NCI-H2107 (cell line): ENCODE data around the gene ALG9.

ENCODE experiments used
- DNase-seq: peaks from one replicate; lab custom pipeline; 2025; lab: John Stamatoyannopoulos, UW

ALG9 gene

DNA sequence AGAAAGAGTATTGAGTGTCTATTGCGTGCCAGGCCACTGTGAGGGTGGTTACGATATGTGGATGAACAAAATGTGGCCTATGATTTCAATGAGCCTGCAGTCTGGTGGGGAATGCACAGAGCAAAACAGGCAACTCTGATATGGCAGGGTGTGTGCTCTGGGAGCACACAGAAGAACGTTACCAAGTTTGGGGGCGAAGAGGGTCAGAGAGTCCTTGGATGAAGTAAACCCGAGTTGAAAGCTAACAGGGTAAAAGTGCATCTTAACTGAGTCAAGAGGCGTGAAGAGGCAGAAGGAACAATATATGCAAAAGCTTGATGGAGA, 8.2 kb upstream of the ALG9 start:
- no peak for DNase-seq

DNA sequence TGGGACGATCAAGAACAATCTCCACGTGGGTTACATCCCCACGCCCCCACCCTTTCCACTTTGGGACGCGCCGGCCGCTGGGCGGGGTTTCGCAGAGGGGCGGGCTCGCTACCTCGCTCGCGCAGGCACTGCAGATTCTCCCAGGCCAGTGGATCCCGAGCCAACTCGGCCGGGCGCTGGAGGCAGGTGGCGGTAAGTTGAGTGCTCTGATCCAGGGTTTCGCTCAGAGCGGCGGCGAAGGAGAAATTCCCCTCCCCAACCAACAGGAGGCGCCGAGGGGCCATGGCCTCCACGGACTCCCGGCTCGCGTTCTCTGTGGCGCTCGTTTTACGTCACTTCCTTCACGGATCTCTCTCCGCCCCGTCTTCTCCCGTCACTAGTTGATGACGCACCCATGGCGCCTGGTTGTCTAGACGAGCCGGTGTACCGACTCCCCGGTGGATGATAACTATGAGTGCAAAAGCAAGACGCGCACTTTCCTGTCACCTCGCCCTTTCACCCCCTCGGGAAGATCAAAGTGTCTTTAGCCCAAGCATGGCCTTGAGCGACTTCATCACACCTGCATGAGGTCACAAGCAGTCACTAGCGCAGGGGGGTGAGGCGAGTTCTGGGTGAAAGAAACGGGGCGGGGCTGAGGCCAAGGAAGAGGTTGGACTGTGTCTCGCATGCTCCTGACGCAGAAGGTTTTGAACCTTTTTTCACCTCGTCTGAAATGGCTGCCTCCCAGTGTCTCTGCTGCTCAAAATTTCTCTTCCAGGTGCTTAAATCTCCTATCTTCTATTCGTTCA, 7.7 kb upstream of the ALG9 start, which contains the start of the genes CFAP68 and FDXACB1:
CFAP68 (plus strand) TSS at position 693 of the 788 bp plus-strand sequence; CDS start at position 713, 20 bp downstream.
FDXACB1 (minus strand) TSS at position 317 of the 788 bp plus-strand sequence; CDS start at position 284, 33 bp downstream.
- peak; percentile 97 for DNase-seq

DNA sequence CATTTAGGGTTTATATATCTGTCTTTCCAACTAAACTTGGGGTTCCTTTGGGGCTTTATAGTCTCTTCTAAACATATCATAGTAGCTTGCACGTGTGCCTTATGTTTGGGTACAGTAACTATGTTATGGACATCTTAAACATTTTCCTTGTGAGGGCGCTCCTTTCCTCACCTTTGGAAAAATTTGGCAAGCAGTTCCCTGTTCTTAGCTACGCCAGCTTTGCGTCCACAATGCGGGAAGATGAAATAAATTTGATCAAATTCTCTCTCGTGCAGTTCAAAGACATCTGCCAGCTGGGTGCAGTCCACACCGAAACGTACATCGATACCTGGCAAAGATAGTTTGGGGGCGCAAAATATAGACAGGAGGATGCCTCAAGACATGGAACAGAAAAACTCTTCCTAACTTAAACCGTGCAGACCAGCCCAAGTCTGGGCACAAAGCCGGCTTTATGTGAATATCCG, 7.0 kb upstream of the ALG9 start:
- DNase-seq, result peak; percentile 49

DNA sequence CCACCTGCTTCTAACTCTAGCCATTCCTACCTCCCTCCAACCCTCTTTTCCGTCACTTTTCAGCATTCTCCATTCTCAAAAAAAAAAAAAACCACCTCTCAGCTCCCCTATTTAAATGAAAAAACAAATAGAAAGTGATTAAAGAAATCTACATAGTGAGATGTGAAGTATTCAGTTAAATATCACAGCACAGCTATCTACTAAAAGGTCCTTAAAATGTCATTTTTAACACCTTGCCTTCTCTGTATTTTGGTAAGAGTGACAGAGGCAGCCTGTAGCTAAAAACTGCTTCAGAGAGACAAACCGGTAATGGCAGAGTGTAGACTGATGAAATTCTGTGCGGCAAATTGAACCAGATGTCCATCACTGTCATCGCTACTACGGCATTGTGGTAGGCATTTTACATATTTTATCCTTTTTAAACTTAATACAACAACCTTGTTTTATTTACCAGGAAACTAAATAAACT, 346 bp upstream of the ALG9 start:
- DNase-seq, result no peak

DNA sequence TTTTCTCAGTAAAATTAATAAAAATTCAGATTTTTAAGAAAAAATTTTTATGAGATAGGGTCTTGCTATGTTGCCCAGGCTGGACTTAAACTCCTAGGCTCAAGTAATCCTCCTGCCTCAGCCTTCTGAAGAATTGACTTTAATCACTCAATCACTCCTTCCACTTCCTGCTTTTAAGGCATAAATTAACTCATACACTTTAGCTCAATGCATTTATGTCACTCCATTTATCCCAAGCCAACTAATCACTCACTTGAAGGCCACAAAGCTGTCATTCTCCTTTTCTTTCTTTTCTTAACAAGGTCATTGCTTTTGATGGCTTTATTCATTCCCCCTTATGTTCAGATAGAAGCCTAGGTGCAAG, 877 bp downstream of the ALG9 start:
- no peak for DNase-seq

DNA sequence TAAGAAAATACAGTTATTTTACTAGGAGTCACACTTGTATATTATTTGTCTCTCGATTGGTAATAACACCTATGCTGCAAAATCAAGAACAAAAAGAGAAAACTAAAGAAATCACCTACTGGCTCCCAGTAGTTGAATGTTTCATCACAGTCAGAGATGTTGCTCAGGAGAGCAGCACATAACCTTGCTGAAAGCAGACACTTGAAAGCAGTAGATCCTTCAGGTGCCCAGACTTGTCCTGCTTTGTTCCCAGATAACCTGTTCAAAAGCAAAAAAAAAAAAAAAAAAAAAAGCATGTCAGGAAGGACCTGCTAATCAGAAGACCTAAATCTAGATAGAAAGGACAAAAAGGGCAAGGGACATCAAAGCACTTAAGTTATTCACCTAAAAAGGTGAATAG, 1.3 kb downstream of the ALG9 start:
- no peak for DNase-seq

DNA sequence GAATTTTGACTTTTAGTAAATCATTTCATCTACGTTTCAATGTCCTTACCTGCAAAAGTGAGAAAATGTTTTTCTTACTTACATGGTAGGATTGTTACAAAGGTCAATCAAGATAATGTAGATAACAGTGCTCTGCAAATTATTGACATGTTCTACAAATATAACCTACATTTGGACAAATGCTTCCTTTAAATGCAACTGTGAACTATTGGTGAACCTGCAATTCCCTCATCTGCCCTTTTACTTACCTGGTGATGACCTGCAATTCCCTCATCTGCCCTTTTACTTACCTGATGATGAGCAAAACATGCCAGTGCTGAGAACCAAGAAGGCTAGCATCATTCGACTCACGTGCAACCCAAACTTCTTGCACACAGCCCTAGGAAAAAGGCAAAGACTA, 11.1 kb downstream of the ALG9 start:
- DNase-seq, result no peak

DNA sequence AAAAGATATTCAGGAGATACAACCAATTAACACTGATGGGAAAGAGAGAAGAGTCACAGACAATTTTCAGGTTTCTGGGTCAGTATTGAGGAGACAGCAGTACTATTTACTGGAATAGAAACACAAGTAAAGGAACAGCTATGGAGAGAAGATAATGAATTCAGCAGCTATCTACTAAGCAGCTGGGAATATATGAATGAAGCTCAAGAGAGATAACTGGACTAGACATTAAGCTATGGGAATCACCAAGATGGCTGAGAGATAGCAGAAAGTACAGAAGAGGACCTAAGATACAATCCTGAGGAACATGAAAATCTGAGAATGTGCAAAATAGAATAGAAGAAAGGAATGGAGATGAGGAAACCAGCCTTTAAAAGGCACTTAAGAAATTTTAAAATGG, 15.9 kb downstream of the ALG9 start:
- no peak for DNase-seq

DNA sequence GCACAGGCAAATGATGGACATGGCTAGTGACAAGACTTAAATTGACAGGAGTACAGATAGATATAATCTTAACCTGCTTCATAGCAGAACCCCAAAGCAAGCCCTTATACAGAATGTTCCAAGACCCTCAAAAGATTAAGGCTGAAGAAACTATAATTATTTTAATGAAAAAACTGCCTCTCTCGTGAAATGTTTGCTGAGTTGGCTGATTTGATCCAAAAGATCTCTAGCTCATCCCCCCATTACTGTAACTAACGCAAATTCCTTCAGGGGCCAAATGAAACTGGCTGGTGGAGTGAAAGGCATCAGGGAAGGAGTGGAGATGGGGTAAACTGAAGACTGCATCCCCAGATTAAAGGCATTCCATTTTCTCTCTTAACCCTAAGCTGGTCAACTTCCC, 19.3 kb downstream of the ALG9 start:
- DNase-seq, result no peak

DNA sequence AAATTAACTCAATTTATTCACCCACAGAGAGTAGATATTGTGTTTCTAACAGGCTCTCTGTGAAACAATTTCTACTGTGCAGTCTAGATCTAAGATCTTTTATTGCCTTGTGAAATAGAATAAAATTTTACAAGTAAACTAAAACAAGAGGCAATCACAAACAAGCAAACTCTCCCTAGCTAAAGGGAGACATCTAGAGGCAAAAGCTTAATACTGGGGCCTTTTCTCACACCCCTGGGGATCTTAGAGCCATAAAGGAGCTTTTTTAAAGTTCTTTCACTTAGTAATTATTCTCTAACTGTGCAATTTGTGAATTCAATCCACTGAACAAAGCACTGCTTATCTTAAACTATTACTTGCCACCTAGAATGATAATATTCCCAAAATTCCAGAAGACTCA, 19.7 kb downstream of the ALG9 start:
- no peak for DNase-seq

DNA sequence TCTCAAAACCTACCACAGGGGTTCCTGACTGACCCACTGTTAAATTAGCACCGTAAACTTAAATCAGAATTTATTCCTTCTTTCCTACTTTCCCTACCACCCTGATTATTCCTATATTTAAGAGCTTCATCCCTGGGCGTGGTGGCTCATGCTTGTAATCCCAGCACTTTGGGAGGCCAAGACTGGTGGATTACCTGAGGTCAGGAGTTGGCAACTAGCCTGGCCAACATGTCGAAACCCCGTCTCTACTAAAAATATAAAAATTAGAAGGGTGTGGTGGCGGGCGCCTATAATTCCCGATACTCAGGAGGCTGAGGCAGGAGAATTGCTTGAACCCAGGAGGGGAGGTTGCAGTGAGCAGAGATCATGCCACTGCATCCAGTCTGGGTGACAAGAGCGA, 20.3 kb downstream of the ALG9 start:
- DNase-seq, result no peak

DNA sequence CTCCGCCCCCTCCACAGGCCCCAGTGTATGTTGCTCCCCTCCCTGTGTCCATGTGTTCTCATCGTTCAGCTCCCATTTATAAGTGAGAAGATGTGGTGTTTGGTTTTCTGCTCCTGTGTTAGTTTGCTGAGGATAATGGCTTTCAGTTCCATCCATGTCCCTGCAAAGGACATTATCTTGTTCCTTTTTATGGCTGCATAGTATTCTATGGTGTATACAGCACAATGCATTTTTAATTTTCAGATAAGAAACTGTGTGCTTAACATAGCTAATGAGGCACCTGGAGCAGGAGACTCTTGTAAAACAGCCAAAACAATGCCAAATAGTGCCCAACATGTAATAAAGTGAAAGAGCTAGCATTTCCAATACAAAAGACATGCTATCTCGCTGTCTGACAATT, 21.8 kb downstream of the ALG9 start:
- DNase-seq, result no peak

DNA sequence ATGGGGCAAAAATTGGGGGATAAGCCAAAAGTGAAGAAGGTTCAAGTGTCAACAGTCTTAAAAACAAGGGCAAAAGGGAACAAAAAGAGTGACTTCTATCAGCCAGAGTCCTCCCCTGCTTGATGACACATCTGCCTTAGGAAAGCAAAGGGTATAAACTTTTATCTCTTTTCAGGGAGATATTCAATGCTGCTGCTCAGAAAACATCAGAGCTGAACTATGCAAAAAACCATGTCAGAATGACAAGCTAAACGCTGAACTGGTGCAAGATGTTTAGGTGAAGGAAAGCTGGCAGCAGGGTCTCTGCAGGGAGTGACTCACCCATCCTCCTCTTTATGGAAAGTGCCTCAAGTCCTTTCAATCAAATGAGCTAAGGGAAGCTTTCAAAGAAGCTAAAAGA, 24.7 kb downstream of the ALG9 start:
- no peak for DNase-seq

DNA sequence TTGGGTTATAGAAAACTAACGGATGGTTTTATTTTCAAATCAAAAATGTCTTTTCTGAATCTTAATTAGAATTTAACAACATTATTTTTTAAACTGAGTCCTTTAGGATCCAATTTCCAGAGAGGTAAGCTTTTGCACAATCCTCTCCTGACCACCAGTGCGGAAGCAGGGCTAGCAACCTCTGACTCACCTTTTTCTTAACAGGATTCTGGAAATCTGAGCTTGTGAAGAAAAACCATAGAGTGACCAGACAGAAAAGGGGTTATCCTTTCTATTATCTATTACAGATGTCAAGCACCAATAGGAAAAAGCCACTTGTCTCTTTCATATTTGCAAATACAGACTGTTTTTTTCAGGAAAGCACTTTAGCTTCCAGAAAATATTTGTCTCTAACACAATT, 25.3 kb downstream of the ALG9 start:
- DNase-seq, result no peak

DNA sequence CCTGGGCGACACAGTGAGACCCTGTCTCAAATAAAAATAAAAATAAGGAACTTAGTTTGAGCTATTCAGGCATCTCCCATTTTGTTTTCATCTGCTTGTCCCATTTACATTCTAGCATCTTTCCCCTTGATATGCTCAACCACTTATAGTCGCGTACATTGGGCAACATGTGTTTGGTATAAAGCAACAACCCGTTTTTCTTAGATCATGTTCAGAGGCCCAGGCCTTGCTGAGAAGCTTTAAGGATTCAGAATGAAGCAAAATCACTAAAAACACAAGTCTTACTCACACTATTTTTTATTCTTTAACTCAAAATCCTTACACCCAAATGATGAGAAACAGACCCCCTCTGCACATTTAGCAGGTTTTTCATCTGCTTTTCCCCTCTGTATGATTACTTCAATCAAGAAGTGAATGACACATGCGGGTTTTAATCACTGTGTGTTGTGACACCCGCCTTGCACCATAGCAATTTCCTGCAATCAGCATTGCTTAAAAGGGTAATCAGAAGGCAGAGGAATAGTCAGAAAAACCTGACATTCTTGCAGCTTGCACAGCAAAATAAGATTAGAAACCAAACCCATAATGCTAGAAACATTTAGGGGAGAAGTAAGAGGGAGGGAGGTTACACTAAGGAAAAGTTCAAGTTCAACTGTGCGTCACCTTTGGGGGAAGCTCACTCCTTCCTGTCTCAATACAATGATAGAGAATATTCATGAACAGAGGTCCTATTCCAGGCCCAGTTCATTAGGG, 25.9 kb downstream of the ALG9 start:
- DNase-seq, result no peak

DNA sequence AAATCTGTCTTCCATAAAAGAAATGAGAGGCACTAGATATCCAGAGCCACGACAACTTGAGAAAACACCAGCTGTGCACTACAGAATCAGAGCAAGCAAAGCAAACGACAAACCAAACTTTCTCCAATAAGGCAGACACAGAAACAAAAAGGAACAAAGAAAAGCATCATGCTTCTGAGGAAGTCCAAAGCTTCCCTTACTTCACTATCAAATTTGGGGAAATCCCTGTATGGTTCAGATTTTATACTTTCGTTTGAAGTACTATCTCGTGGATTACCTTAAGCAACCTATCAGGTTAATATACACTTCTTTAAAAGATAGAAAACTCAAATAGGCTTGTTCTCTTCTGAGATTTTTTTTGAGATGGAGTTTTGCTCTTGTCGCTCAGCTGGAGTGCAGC, 27.7 kb downstream of the ALG9 start:
- no peak for DNase-seq

DNA sequence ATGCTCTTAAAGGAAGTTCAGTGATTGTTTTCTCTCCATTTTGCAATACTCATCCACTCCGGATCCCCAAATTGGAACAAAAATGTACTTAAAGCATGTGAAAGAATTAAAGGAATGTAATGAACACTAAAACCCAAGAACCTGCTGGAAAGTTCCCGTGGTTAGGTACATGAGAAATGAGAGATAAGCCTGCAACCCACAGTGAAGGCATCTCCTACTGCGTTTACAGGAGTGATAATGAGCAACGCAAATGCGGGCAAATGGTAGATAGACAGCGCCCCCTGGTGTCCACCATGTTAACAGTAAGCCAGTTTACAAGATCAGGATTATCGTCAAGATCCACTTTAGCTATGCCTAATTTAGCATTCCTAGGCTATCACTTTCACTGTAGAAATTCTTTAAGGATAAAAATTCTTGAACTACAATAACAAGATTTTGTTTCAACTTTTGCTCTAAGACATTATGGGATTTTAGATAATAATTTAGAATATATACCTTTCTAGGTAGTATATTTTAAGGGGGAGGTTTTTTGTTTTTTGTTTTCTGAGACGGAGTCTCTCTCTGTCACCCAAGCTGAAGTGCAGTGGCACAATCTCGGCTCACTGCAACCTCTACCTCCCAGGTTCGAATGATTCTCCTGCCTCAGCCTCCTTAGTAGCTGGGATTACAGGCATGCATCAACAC, 29.9 kb downstream of the ALG9 start:
- DNase-seq, result peak; percentile 62

DNA sequence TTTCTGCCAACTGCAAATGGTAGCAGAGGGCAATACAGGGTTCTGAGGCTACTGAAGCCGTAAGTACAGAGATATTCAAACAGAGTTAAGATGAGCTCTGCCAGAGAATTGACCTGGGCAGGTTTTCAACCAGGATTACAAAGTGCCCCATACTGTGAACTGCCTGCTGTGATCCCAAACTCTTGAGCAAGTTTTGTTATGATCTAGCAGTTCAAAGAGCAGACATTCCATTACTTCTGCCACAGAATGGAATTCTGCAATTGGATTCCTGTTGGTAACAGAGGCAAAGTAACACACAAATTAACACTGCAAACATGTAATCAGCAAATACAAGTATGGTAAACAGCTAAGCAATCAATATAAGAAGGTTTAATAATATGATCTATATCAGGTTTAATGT, 31.2 kb downstream of the ALG9 start:
- DNase-seq, result no peak

DNA sequence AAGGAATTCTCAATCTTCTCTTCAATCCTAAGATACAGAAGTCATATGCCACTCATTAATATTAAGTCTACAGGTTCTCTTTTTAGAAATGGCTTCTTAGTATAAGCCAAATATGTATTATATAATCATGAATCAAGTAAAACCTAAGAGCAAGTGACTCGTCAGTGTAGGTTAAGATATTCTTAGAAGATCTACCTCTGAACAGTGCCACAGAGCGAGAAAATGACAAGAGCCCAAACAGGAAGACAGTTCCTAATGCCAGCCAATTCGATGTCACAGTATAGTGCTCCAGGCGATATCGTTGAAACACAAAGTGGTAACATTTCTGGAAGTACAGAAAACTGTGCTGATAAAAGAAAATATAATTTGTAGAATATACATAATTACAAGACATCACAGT, 33.3 kb downstream of the ALG9 start:
- DNase-seq, result no peak

DNA sequence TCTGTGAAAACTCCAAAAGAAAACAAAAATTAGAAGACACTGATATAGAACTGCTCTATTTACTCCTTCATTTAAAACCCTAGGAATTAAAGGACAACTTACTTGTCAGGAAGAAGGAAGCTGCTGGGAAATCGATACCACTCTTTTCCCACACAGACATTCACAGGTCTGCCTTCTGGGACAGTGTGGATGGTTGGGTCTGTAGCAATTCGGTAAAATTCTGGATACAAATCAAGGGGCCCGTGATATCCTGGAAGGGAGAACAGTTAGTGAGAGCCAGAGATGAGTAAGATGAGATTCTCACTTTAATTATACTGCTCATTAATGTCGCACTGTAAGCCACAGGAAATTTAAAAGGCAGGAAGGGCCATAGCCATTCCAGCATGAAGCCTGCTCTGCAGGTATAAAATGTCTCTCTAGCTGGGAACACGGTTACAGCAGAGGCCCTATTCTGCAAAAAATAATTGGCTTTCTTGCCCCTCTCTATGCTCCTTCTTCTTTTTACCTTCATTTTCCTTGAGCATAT, 34.0 kb downstream of the ALG9 start:
- DNase-seq, result no peak

DNA sequence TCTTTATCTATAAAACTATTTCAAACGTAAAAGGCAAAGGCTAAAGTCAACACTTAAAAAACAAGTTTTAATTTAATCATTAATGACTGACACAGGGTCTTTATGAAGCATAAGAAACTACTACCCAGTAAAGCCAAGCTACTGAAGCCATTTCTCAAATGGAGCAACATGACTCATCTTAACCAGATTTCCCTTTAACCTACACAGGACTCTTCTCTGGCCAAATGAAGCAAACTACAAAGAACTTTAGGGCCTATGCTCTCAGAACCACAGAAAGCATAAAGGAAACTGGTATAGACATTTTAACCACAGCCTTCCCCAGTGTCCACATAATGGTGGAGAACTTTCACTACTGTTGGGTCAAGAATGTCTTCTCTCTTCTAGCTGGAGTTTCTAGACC, 34.7 kb downstream of the ALG9 start:
- DNase-seq, result no peak

DNA sequence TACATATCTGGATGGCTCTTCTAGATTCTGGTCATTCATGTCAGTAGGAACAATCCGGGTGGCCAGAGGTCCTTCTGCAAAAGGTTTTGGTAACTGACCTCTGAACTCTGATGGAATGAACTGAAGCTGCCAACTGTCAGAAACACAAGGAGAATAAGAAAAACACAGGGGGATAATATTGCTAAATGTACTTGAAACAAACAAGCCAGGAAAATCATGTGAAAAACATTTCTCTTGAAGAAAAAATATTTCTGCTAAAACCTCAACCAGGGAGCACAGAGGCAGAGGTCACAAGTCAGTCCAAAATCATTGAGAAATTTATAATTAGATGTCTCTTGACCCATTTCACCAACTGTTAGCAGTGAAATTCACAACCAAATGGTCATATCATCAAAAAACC, 35.2 kb downstream of the ALG9 start:
- no peak for DNase-seq

DNA sequence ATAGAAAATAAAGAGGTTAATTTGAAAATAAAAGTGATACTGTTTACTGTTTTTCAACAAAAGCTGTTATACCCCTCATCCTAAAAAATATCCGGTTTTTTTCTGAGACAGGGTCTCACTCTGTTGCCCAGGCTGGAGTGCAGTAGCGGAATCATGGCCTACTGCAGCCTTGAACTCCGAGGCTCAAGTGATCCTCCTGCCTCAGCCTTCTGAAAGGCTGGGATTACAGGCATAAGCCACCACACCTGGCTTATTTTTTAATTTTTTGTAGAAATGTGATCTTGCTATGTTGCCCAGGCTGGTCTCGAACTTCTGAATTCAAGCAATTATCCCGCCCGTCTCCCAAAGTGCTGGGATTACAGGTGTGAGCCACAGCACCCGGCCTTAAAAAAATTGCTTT, 35.7 kb downstream of the ALG9 start:
- DNase-seq, result no peak
